AG09309 (cell line): Measurements from ENCODE around the gene TAS1R3.
"Not testable (repeated sequence)": the region's sequence is repeated elsewhere in the genome, so short reads cannot be mapped to it uniquely, and the experiment has no call there.

ENCODE experiments used
- DNase-seq: peaks from one replicate; pipeline ENCODE4 v3.0.0-alpha.2; 2010; ENCODE audit warnings: low read depth
- H3K4me3 ChIP-seq: 2 replicates; pipeline ENCODE4 v1.5.1; 2011; ENCODE audit warnings: mild to moderate bottlenecking, low read depth, low read length, moderate library complexity; ENCODE audit not compliant: control insufficient read depth
- TF ChIP-seq, protein P1 (sequence below): IDR thresholded peaks from 2 replicates; pipeline ENCODE4 v1.5.1; 2011; ENCODE audit warnings: mild to moderate bottlenecking, low read depth, low read length, inconsistent platforms; ENCODE audit not compliant: insufficient read depth, control insufficient read depth; ENCODE audit errors: missing control alignments

Gene TAS1R3

DNA sequence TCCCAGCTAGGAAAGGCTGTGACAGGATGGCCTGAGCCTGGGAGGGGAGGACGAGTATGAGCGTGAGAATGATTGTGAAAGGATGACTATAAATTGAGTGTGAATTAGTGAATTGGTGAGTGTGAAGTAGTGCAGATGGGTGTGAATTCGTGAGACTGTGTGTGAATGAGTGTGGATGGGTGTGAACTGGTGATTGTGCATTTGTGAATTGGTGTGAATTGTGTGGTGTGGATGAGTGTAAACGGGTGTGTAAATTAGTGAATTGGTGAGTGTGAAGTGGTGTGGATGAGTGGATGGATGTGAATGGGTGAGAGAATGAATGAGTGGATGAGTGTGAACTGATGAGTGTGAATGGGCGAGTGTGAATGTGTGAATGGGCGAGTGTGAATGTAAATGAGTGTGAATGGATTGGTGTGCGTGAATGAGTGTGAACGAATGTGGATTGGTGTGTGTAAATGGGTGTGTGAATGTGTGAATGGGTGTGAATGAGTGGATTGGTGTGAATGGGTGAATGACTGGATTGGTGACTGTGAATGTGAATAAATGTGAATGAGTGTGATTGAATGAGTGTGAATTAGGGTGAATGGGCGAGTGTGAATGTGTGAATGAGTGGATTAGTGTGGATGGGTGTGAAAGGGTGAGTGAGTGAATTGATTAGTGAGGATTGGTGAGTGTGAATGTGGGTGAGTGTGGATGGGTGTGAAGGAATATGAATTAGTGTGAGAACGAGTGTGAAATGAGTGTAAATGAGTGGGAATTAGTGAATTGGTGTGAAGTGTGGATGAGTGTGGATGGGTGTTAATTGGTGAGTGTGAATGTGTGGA is 35.0 kb downstream of the TAS1R3 start:
- H3K4me3 ChIP-seq, result no peak overlapping the region
- no peak for DNase-seq
- TF ChIP-seq, protein P1, sequence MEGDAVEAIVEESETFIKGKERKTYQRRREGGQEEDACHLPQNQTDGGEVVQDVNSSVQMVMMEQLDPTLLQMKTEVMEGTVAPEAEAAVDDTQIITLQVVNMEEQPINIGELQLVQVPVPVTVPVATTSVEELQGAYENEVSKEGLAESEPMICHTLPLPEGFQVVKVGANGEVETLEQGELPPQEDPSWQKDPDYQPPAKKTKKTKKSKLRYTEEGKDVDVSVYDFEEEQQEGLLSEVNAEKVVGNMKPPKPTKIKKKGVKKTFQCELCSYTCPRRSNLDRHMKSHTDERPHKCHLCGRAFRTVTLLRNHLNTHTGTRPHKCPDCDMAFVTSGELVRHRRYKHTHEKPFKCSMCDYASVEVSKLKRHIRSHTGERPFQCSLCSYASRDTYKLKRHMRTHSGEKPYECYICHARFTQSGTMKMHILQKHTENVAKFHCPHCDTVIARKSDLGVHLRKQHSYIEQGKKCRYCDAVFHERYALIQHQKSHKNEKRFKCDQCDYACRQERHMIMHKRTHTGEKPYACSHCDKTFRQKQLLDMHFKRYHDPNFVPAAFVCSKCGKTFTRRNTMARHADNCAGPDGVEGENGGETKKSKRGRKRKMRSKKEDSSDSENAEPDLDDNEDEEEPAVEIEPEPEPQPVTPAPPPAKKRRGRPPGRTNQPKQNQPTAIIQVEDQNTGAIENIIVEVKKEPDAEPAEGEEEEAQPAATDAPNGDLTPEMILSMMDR, result no peak

DNA sequence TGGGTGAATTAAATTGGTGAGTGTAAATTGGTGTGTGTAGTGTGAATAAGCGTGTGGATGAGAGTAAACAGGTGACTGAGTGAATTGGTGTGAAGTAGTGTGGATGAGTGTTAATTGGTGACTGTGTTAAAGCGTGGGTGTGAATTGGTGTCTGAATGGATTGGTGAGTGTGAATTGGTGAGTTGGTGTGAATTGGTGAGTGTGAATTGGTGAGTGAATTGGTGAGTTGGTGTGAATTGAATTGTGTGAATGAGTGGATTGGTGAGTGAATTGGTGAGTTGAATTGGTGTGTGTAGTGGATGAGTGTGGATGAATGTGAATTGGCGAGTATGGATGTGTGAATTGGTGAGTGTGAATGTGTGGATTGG is 35.6 kb downstream of the TAS1R3 start:
- DNase-seq, result no peak
- H3K4me3 ChIP-seq, result no peak overlapping the region

DNA sequence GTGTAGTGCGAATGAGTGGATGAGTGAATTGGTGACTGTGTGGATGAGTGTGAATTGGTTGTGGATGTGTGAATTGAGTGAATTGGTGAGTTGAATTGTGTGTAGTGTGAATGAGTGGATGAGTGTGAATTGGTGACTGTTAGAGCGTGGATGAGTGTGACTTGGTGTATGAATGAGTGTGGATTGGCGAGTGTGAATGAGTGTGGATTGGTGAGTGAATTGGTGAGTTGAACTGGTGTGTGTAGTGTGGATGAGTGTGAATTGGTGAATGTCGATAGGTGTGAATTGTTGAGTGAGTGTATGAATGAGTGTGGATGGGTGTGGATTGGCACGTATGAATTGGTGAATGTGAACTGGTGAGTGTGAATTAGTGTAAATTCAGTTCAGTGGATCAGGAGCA is 36.2 kb downstream of the TAS1R3 start:
- DNase-seq, result no peak
- H3K4me3 ChIP-seq, result no peak overlapping the region
- TF ChIP-seq, protein P1, result no peak

More for the DNA sequence above, 35.6 kb downstream of the TAS1R3 start:
- TF ChIP-seq, protein P1, result no peak

DNA sequence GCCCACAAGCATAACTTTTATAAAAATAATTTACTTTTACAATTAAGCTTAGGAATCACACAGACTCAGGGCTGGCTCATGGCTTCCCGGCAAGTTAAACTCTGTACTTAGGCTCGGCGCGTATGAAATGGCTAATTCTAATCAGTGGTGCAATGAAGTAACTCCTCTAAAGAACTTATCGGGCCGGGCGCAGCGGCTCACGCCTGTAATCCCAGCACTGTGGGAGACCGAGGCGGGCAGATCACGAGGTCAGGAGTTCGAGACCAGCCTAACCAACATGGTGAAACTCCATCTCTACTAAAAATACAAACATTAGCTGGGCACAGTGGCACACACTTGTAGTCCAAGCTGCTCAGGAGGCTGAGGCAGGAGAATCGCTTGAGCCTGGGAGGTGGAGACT is 39.0 kb downstream of the TAS1R3 start:
- H3K4me3 ChIP-seq, result not testable (repeated sequence)

DNA sequence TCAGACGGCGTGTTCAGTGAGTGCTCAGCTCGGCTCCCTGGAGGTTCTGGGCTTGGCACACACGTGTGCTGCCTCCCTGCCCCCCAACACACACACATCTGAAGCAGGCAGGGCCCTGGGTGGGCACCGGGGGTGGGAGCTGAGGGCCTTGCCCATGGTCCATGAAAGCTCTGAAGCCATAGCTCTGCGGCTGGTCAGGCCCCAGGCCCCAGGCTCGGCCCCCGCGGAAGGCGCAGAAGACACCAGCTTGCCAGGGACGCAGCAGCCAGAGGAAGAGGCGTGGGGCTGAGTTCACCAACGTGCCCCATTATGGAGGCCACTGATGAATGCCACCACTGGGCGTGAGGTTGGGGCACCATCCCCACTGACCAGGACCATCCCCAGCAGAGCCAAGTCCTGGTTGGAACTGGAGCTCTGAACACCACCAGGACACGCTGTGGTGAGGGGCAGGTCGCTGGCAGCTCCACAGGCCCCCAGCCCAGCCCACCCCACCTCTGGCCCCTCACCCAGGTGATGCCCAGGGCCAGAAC is 39.8 kb downstream of the TAS1R3 start:
- no peak overlapping the region for H3K4me3 ChIP-seq
- TF ChIP-seq, protein P1, result no peak

More for the DNA sequence above, 39.0 kb downstream of the TAS1R3 start:
- not testable (repeated sequence) for DNase-seq

DNA sequence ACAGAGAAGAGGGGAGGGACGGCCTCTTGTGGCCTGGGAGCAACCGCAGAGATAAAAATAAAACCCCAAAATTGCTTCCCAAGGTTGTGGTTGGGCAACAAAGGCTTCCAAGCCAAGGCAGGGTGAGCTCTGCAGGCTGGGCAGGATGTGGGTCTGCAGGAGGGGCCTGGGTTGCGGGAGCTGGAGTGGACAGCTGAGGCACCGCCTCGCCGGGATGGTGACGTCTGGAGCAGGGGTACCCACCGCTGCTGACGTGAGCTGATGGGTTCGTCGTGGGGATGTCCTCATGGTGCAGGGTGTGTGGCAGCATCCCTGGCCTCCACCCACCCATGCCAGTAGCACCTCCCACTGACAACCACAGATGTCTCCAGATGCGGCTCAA is 40.3 kb downstream of the TAS1R3 start:
- TF ChIP-seq, protein P1, result no peak
- DNase-seq, result no peak
- no peak overlapping the region for H3K4me3 ChIP-seq

More for the DNA sequence above, 39.8 kb downstream of the TAS1R3 start:
- DNase-seq, result no peak
